ENCODE data around the gene MYEOV. TPM values are rescaled to one million over a fixed set of nuclear protein-coding genes. Genes with fewer than 3 reads are reported as not detected.

The MYEOV gene
- 1 to 10 TPM; 4.4 to 8.1 (median 5.1) TPM for polyA plus RNA-seq (ENCODE audit: insufficient read length in 3 of 3)
- long read RNA-seq, donor 1, partial matches to known transcripts: 0 of 4 reads
- long read RNA-seq, donor 1, other reads (novel, unspliced or antisense): 0 of 4 reads
- long read RNA-seq, donor 2: 0 reads
- long read RNA-seq, donor 3, partial matches to known transcripts: 0 of 3 reads
- long read RNA-seq, donor 3, other reads (novel, unspliced or antisense): 0 of 3 reads
- long read RNA-seq, donor 4: 0 reads
- long read RNA-seq, donor 5: 0 reads
- long read RNA-seq, donor 6, partial matches to known transcripts: 0 of 1 reads
- long read RNA-seq, donor 6, other reads (novel, unspliced or antisense): 0 of 1 reads
- long read RNA-seq, donor 7, partial matches to known transcripts: 0 of 1 reads
- long read RNA-seq, donor 7, other reads (novel, unspliced or antisense): 0 of 1 reads
- long read RNA-seq, donor 8, partial matches to known transcripts: 0 of 2 reads
- long read RNA-seq, donor 8, other reads (novel, unspliced or antisense): 0 of 2 reads
- long read RNA-seq, donor 9: 0 reads
- long read RNA-seq, donor 10, partial matches to known transcripts: 0 of 1 reads
- long read RNA-seq, donor 10, other reads (novel, unspliced or antisense): 0 of 1 reads
- long read RNA-seq, donor 11: 0 reads
- long read RNA-seq, donor 12: 0 reads
- long read RNA-seq, donor 13: 0 reads
- long read RNA-seq, donor 14: 0 reads
- long read RNA-seq, donor 15: 0 reads
- long read RNA-seq, donor 16, partial matches to known transcripts: 0 of 2 reads
- long read RNA-seq, donor 16, other reads (novel, unspliced or antisense): 0 of 2 reads

DNA sequence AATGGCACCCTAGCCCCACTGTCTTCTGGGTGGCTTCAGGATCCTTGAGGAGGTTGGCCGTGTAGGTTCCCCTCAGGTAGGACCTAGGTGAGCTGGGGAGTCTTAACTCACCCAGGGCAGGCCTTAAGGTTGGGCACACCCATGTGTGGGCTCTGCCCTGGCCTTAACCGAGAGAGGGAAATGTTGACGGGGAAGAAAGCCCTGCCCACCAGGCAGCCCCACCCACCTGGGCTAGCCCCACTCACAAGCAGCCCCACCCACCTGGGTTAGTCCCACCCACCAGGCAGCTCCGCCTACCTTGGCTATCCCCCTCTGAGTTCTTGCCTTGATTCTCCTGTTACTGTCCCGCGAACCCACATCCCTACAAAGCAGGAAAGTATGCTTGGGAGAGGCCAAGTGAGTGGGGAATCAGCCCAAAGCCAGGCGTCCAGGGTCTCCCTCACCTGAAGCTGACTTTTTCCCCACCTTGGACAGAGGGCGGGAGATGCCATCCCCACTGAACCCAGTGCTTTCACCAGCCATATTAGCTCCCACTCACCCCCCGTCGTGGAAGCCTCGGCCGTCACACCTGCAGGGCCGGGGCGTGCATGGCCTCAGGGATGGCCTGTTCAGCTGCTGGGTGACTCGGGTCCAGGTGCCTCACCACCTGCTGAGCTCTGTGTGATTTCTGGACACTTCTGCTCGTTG is at the start of gene MYEOV:
Gene MYEOV (plus strand): TSS at position 337 of the 687 bp plus-strand sequence. CDS start 1,200 bp downstream, outside the sequence.
- no peak for DNase-seq (ENCODE audit: extremely low read depth in 1 of 11, low read depth in 9 of 11, low spot score in 4 of 11)

DNA sequence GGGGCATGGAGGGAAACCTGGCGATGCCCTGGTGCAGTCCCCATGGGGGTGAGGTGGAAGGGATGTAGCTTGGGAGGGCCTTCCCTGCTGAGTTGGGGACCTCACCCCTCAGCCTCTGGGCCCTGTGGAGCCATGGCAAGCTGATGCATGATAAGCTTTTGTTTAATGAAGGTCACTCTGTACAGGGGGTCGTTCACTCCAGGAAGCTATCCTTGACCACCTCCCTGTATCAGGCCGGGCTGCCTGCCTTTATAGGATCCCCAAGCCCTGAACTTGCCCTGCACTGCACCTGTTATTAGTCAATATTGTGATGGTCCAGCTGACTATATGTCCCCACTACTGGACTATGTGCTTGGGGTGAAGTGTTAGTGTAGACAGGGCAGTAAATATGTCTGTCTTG is 49.7 kb upstream of the MYEOV start:
- no peak for DNase-seq (ENCODE audit: extremely low read depth in 1 of 11, low read depth in 9 of 11, low spot score in 4 of 11)

DNA sequence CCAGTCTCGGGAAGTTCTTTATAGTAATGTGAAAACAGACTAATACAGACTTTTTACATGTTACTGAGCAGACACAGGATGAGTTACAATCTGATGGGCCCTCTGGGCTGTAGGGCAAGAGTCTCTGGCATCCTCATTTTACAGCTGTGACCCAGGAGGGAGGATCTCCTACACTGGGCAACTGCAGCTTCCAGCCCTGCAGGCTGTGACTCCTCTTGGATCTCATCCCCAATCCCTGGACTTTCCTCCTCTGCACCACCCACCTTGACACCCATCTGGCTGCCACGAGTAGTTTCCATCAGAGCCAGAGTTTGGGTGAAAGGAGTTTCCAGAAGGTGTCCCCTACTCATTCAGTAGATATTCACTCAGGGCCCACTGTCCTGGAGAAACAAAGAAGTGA is 48.9 kb upstream of the MYEOV start:
- no peak for DNase-seq (ENCODE audit: extremely low read depth in 1 of 11, low read depth in 9 of 11, low spot score in 4 of 11)

DNA sequence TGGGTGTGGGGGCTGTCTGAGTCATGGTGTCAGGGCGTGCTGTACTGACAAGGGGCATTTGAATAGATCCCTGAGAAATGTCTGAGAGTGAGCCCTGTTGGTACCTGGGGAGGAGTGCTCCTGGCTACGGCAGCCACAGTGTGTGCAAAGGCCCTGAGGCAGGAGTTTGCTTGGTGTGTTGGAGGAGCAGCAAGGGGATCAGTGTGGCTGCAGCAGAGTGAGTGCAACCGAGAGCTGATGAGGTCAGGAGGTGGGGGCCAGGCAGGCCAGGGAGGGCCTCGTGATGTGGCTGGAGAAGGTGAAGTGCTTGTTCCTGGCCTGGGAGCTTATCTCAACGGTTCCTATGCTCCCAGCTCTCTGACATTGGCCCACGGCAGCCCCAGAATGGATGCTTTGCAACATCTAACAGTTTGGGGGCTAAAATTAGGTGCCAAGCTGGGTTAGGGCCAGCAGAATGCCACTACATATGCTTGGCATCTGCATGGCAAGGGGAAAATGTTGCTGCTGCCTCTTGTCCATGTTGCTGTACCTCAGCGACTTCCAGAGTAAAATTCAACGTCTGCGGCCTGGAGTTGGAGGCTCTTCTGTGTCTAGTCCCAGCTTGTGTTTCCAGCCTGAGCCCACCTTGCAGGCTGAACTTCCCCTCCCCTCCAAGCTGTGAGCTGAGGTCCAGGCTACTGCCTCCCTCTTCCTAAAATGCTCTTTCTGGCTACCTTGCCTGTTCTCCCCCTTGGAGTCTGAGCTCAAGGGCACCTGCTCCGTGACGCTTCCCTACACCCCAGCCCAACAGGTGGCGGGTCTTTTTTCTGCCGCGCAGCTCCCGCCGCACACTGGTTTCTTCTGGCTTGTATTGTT is 48.2 kb upstream of the MYEOV start:
- no peak for DNase-seq (ENCODE audit: extremely low read depth in 1 of 11, low read depth in 9 of 11, low spot score in 4 of 11)

DNA sequence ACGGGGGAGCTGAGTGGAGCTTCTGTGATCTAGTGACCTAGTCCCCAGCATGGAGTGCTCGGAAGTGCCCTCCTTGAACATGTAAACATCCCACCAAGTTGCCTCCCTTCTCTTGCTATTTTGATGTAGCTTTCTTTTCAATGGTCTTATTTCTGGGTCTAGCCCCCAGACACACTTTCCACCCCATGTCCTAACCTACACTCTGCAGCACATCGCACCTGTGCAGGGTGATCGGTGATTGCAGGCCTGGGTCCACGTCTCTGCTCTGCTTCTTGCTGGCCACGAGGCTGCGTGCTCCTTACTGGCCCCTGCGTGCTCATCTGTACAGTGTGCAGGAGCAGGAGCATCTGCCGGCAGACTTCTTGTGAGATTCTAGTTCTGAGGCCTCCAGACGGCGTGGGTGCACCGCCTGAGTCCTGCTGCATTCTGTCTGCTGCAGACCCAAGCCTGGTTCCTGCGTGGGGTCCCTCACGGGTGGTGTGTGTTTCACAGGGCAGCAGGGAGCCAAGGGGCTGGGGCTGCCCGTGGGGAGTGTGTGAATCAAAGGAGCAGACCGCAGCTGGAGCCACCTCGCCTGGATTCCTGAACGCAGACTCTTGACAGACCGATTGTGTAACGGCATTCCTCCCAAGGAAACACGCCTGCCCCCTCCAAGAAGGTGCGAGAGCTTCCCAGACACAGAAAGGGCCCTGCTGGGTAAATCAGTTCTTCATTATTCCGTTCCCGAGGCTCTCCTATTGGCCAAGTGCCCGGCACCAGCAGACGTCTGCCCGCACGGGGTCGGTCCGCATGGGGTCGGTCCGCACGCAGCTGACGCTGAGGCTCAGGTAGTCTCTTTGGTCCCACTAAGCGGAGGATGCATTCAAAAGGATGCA is 44.4 kb upstream of the MYEOV start:
- DNase-seq (ENCODE audit: extremely low read depth in 1 of 11, low read depth in 9 of 11, low spot score in 4 of 11): no peak

GRCh38 chr11:69250186-69251056 is 43.5 kb upstream of the MYEOV start:
- no peak for DNase-seq (ENCODE audit: extremely low read depth in 1 of 11, low read depth in 9 of 11, low spot score in 4 of 11)

DNA sequence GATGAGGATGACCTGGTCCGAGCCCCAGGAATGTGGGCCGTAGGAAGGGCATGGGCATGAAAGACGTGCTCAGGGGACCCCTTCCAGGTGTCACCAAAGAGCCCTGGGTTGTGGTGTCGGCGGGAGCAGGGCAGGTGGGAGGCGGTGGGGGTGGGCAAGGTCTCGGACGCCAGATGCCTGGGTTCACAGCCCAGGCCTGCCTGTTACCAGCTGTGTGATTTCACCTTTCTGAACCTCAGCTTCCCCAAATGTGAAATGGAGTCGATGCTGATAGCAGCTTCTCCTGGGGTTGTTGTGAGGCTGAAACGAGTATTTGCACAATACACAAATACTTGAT is 42.9 kb upstream of the MYEOV start:
- no peak for DNase-seq (ENCODE audit: extremely low read depth in 1 of 11, low read depth in 9 of 11, low spot score in 4 of 11)

DNA sequence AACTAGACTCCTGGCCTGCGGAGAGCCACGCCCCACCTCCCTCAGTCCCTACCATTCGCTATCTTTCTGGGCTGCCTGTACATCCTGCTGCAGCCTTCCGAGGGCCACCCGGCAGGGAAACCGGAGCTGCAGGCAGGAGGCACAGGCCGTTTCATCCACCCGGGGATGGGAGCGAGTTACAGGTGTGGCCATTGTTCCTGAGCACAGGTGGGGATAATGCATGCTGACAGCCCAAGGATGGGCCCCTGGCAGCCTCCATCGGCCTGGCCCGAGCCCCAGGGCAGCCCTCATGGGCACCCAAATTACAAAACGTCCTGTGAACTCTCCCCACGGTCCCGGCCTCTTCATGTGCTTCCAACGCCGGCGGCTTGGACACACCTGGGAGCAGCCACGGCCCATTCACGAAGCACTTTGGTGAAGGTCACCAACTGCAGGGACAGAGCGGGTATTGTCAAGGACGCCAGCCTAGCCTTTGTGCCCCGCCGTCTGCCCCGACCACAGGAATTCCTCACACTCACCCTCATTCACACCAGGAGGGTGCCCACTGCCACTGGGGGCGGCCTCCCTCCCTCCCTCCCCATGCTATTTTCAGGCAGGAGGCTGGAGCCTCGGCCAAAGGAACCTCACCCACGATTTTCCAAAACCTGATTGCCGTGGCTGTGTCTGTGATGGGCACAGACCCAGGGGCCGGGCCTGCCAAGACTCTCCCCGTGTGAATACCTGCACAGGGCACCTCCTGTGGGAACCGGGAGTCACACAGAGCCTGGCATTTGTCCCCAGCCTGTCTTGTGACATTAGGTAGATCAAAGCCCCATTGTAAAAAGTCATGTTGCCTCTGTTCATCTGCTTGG is 42.1 kb upstream of the MYEOV start:
- no peak for DNase-seq (ENCODE audit: extremely low read depth in 1 of 11, low read depth in 9 of 11, low spot score in 4 of 11)

DNA sequence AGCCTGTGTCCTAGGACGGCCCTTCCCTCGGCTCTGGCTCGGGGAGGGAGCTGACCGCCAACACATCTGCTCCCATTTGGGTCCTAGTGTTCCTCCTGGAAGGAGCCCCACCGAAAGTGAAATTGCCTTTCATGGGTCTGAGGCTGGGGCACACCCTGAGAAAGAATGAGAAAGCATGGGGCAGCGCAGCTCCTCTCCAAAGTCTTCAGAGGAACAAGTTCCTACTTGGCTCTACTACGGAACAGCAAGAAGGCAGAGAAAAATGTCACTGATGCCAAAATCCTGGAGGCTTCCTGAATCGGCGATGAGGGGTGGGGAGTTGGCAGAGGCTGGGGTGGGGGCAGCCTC is 41.5 kb upstream of the MYEOV start:
- DNase-seq (ENCODE audit: extremely low read depth in 1 of 11, low read depth in 9 of 11, low spot score in 4 of 11): no peak

DNA sequence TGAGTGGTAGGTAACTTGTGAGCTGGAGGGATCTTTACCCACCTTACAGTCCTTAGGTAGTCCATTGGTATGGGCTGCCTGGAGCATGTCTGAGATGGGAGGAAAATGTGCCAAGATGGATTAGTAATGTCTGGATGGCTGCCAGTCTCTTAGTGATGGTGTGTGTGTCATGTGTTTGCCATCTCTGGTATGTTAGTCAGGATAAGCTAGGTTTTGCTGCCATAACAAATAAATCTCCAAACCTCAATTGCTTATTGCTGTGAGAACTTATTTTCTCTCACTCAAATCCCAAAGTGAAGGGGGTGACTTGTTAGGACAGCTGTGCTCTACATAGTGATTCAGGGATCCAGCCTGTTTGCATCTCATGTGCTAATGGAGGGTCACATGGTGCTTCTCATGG is 40.9 kb upstream of the MYEOV start:
- no peak for DNase-seq (ENCODE audit: extremely low read depth in 1 of 11, low read depth in 9 of 11, low spot score in 4 of 11)

GRCh38 chr11:69257134-69257533 is 36.8 kb upstream of the MYEOV start:
- no peak for DNase-seq (ENCODE audit: extremely low read depth in 1 of 11, low read depth in 9 of 11, low spot score in 4 of 11)

DNA sequence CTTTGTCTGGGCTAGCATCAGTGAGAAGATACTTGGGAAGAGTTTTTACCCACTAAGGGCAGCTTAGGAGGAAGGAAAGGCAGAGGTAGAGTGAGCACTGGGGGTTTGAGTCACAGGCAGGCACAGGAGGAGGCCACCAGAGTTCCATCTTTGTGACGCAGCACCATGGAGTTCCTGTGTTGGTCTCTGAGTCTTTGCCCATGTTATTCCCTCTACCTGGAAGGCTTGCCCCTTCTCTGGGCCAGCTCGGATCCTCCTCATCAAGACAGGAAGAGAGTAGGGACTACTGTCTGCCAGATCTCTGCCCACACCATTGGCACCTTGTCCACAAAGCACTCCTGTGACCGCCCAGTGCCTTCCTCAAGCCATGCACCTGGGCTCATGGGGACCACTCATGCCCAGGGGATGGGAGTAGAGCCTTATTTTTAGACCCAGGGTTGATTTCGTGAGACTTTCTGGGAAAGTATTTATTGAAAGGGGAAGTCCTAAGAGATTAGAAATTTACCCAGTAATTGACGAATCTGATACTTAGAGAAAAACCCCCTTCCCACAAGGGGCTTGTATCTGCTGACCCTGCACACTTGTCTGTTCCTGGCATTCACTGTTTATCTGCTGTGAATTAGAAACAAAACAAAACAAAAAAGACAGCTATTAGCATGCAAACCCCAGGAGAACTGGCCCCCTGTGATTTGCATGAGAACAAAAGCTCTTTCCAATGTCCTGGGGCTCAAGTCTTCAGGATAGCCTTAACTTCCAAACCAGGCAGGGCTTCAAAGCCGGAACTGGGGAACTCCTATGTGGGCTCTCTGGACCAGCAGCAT is 35.9 kb upstream of the MYEOV start:
- no peak for DNase-seq (ENCODE audit: extremely low read depth in 1 of 11, low read depth in 9 of 11, low spot score in 4 of 11)

- DNase-seq (ENCODE audit: extremely low read depth in 1 of 11, low read depth in 9 of 11, low spot score in 4 of 11): no peak
These were observed 34.9 kb upstream of the MYEOV start for GRCh38 chr11:69259096-69259495.

- DNase-seq (ENCODE audit: extremely low read depth in 1 of 11, low read depth in 9 of 11, low spot score in 4 of 11): no peak
These were observed 33.3 kb upstream of the MYEOV start for GRCh38 chr11:69260622-69261021.

DNA sequence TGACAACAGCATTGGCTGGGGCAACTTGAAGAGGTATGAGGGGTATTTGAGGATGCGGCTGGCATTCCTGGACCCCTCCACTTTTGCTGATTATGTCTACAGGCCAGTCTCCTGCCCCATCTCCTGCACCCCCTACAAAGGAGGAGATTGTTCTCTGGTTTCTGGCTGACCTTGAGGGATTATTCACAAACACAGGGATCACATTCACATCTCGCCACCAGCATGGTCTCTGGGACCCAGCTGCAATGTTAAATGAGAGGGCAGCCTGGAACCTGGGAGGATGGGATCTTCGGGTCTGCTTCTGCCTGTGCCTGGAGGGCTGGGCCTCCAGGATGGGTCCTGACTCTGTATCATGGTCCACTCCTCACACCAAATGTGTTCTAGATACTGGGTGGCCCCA is 32.8 kb upstream of the MYEOV start:
- DNase-seq (ENCODE audit: extremely low read depth in 1 of 11, low read depth in 9 of 11, low spot score in 4 of 11): no peak
